Peyer's patch (tissue), 4 donors: ENCODE data around the gene TRIM4.

Source experiments
- CTCF ChIP-seq, 6 experiments: fragments of 450-650 bp in 4 of 6; fragments of 200-600 bp in 2 of 6; sonication (generic) in 1 of 6; IDR thresholded peaks; one replicate each; pipeline ENCODE4 v1.5.1; 2017 to 2019; ENCODE audit warnings: antibody characterized with exemption in 6 of 6, mild to moderate bottlenecking in 3 of 6, moderate library complexity in 1 of 6
- POLR2A ChIP-seq, 2 donors: fragments of 450-650 bp; IDR thresholded peaks; one replicate each; pipeline ENCODE4 v1.5.1; 2017; ENCODE audit warnings: antibody characterized with exemption in 2 of 2, mild to moderate bottlenecking in 2 of 2, moderate library complexity in 2 of 2

GRCh38 chr7:99919814-99920112, 433 bp upstream of the TRIM4 start:
- TF ChIP-seq CTCF (IDR thresholded peaks at IDR 0.05) = no peak
- no peak for TF ChIP-seq POLR2A (IDR thresholded peaks at IDR 0.05)
